A673 (cell line): ENCODE data around the gene ABI3.

Source experiments
- CTCF ChIP-seq: fragments of 300-800, 200-600 bp; sonication (generic); conservative IDR thresholded peaks from 2 replicates; pipeline ENCODE4 v1.5.1; 2017; ENCODE audit warnings: low read depth, mild to moderate bottlenecking, antibody characterized with exemption, low read length, moderate library complexity, mixed read lengths
- EZH2 ChIP-seq: fragments of 200-600 bp; sonication (generic); IDR thresholded peaks from 2 replicates; pipeline ENCODE4 v1.6.1; 2017; ENCODE audit warnings: borderline replicate concordance, low read depth, mild to moderate bottlenecking, mixed read lengths, antibody characterized with exemption, low read length; ENCODE audit not compliant: poor library complexity, severe bottlenecking

- TF ChIP-seq CTCF (no peak), EZH2 (no peak)
These were observed 12.6 kb downstream of the ABI3 start for GRCh38 chr17:49223168-49223516.
